Calu3 (cell line): ENCODE results near the gene HCRTR1. TPM values are rescaled to one million over a fixed set of nuclear protein-coding genes. Genes with fewer than 3 reads are reported as not detected.

Source experiments
- BruUV-seq: library from RNA; stranded (reverse); fragments of 400-500 nt; replicated peaks from 2 replicates; lab custom pipeline; 2021; lab: Mats Ljungman, UMichigan
- CTCF ChIA-PET: fragments of 300-600 bp; sonication (Branson Sonifier 250); formaldehyde crosslinking; loops from one replicate; lab custom pipeline; 2022; ENCODE audit warnings: antibody characterized with exemption; lab: Charles Lee
- DNase-seq: peaks from one replicate; pipeline ENCODE4 v3.0.0; 2022
- H3K27ac Mint-ChIP-seq: one replicate; pipeline ENCODE4 v1.8.0; 2022; ENCODE audit warnings: mixed read lengths; ENCODE audit not compliant: unreplicated experiment
- H3K27me3 Mint-ChIP-seq: one replicate; pipeline ENCODE4 v1.8.0; 2022; ENCODE audit warnings: mixed read lengths; ENCODE audit not compliant: unreplicated experiment
- H3K36me3 Mint-ChIP-seq: one replicate; pipeline ENCODE4 v1.8.0; 2022; ENCODE audit warnings: mild to moderate bottlenecking, moderate library complexity, mixed read lengths; ENCODE audit not compliant: insufficient read depth, unreplicated experiment
- H3K4me1 Mint-ChIP-seq: one replicate; pipeline ENCODE4 v1.8.0; 2022; ENCODE audit warnings: mild to moderate bottlenecking, low read depth, mixed read lengths; ENCODE audit not compliant: unreplicated experiment
- H3K4me3 Mint-ChIP-seq: one replicate; pipeline ENCODE4 v1.8.0; 2022; ENCODE audit warnings: mild to moderate bottlenecking, low read depth, moderate library complexity, mixed read lengths; ENCODE audit not compliant: unreplicated experiment
- H3K9me3 Mint-ChIP-seq: one replicate; pipeline ENCODE4 v1.8.0; 2022; ENCODE audit warnings: low read depth, mixed read lengths; ENCODE audit not compliant: unreplicated experiment
- intact Hi-C: fragments of 100-400 bp; cut with micrococcal nuclease; formaldehyde crosslinking; loops from one replicate; pipeline ENCODE4 v1.10.0; 2022; ENCODE audit not compliant: unreplicated experiment
- total RNA-seq: library from RNA; stranded (reverse); gene quantifications from 2 replicates; pipeline ENCODE4 v1.2.3, GENCODE V29; 2022
- TF ChIP-seq, protein P1 (sequence below): fragments of 200-600 bp; IDR thresholded peaks from one replicate; pipeline ENCODE4 v1.8.0; 2022; ENCODE audit warnings: antibody characterized with exemption; ENCODE audit not compliant: unreplicated experiment

Gene HCRTR1
- total RNA-seq, 1 experiment from 2014 or later, result not detected

DNA sequence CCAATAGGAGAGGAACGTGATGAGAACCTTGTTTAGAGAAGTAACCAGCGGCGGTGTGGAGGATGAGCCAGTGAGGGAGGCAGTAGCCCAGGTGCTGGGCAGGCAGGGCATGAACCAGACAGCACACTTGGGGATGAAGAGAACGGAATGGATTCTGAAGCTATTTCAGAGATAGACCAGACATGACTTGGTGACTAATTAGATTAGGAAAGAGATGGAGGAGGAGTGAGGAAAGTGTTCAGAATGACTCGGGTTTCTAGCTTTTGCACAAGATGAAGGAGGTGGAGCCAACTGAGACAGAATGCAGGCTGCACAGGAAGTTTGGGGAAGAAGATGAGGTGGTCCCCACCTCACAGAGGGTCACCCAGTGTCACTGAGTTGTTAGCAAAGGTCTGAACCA, 22.1 kb downstream of the HCRTR1 start:
- BruUV-seq, result no TSS peak
- no peaks in the 10 kb centered on the region for H3K9me3 Mint-ChIP-seq
- DNase-seq, result no peak
- no peaks in the 10 kb centered on the region for H3K27me3 Mint-ChIP-seq
- TF ChIP-seq, protein P1, sequence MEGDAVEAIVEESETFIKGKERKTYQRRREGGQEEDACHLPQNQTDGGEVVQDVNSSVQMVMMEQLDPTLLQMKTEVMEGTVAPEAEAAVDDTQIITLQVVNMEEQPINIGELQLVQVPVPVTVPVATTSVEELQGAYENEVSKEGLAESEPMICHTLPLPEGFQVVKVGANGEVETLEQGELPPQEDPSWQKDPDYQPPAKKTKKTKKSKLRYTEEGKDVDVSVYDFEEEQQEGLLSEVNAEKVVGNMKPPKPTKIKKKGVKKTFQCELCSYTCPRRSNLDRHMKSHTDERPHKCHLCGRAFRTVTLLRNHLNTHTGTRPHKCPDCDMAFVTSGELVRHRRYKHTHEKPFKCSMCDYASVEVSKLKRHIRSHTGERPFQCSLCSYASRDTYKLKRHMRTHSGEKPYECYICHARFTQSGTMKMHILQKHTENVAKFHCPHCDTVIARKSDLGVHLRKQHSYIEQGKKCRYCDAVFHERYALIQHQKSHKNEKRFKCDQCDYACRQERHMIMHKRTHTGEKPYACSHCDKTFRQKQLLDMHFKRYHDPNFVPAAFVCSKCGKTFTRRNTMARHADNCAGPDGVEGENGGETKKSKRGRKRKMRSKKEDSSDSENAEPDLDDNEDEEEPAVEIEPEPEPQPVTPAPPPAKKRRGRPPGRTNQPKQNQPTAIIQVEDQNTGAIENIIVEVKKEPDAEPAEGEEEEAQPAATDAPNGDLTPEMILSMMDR, result no peak
- peaks cover 8% of the 10 kb centered on the region for H3K36me3 Mint-ChIP-seq
- intact Hi-C loops, result no loop called here
- CTCF ChIA-PET, result interaction anchor here (0.6 to 0.7 kb wide), 2 partner anchors 64 to 149 kb away, joined by 3 to 4 read pairs; partner anchors contain the start of gene COL16A1
- H3K27ac Mint-ChIP-seq, result no peak overlapping the region
- peaks cover 7% of the 10 kb centered on the region for H3K4me1 Mint-ChIP-seq
- H3K4me3 Mint-ChIP-seq, result no peak overlapping the region

DNA sequence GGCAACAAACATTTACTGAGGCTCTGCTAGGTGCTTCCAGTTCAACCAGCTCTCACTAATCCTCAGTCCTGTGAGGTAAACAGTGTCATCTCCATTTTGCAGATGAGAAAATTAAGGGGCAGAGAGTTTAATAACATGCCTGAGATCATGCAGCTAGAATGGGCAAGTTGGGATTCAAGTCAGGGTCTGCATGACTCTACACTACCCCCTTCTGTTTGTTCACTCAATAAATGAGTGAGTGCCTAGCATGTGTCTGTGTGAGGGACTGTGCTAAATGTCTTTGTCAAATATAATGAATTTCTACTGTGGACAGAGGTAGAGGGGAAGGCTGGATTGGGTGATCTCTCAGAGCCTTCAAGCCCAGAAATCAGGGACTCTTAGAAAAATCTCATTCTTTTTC, 22.7 kb downstream of the HCRTR1 start:
- CTCF ChIA-PET, result interaction anchor here (0.7 kb wide), 1 partner anchor 149 kb away, joined by 4 read pairs; no protein-coding TSS in a partner anchor
- DNase-seq, result no peak
- intact Hi-C loops, result no loop called here
- TF ChIP-seq, protein P1, result no peak
- Mint-ChIP-seq H3K27me3 (no peaks in the 10 kb centered on the region), H3K27ac (no peak overlapping the region), H3K36me3 (peaks cover 15% of the 10 kb centered on the region), H3K4me3 (no peak overlapping the region), H3K4me1 (peaks cover 7% of the 10 kb centered on the region), H3K9me3 (no peaks in the 10 kb centered on the region)
- BruUV-seq, result no TSS peak

DNA sequence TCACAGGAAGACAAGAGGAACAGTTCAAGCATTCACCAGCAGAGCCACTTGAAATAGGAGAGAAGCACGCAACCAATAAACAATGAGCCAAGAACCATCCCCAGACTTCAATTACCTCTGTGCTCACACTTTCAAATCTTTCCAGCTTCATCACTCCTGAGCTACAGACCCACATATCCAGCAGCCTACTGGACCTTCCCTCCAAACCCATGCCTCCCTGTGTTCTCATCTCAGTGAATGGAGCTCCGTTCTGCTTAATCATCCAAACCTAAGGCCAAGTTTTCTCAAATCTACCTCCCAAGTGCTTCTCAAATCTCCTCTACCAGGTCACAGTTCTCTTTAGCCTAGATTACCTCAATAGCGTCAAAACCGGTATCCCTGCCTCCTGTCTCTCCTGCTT, 23.5 kb downstream of the HCRTR1 start:
- CTCF ChIA-PET, result no interaction called here
- no peak overlapping the region for H3K4me3 Mint-ChIP-seq
- no peaks in the 10 kb centered on the region for H3K9me3 Mint-ChIP-seq
- TF ChIP-seq, protein P1, result no peak
- peaks cover 7% of the 10 kb centered on the region for H3K4me1 Mint-ChIP-seq
- no TSS peak for BruUV-seq
- H3K36me3 Mint-ChIP-seq, result peaks cover 17% of the 10 kb centered on the region
- no peak overlapping the region for H3K27ac Mint-ChIP-seq
- intact Hi-C loops, result no loop called here
- no peak for DNase-seq
- H3K27me3 Mint-ChIP-seq, result no peaks in the 10 kb centered on the region

DNA sequence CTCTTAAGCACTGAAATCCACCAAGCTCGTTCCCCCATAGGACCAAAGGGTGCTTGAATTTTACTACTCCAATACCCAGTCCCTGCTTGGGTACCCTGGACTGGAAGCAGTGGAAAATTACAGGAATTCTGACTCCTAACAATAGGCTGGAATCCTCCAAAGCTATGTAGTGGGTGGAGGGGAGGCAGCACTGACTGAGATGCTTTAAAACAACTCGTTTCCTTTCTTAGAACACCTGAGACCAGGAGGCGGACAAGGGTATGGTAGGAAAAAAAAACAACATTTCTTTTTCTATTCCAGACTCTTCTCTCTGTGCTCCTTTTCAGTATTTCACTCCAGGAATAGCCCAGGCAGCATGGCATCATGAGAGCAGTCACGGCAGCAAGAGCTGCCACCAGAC, 24.9 kb downstream of the HCRTR1 start:
- intact Hi-C loops, result no loop called here
- CTCF ChIA-PET, result no interaction called here
- DNase-seq, result no peak
- no peak overlapping the region for H3K27ac Mint-ChIP-seq
- H3K4me1 Mint-ChIP-seq, result peaks cover 20% of the 10 kb centered on the region
- no TSS peak for BruUV-seq
- H3K4me3 Mint-ChIP-seq, result no peak overlapping the region
- no peaks in the 10 kb centered on the region for H3K9me3 Mint-ChIP-seq
- H3K27me3 Mint-ChIP-seq, result peaks cover 12% of the 10 kb centered on the region
- peaks cover 17% of the 10 kb centered on the region for H3K36me3 Mint-ChIP-seq
- TF ChIP-seq, protein P1, result no peak
